ENCODE data around the gene FCHSD1. TPM values are rescaled to one million over a fixed set of nuclear protein-coding genes. Genes with fewer than 3 reads are reported as not detected.
A peak's percentile ranks its signal among the peaks of the same experiment; 100 is the strongest.

Gene FCHSD1
- total and polyA plus RNA-seq, 10 of the 15 experiments (the other 5 are each of a cell fraction or from before 2014, with no cell fraction given): 0.97 to 22.8 (median 10.7) TPM

GRCh38 chr5:141605523-141606277 is 45.5 kb downstream of the FCHSD1 start:
- WGBS (ENCODE audit: insufficient coverage, insufficient replicate concordance, low lambda C conversion rate, missing lambda C conversion rate): under 1% methylated on average over 6 of the region's 6 CpGs
- intact Hi-C loops (cut with micrococcal nuclease; ENCODE audit: unreplicated experiment): loop anchor here (1.0 kb wide), 2 partner anchors 13 to 14 kb away; no protein-coding TSS in a partner anchor
- no peak for TF ChIP-seq PAX8 (IDR thresholded peaks at IDR 0.05)
- TF ChIP-seq, protein P1, sequence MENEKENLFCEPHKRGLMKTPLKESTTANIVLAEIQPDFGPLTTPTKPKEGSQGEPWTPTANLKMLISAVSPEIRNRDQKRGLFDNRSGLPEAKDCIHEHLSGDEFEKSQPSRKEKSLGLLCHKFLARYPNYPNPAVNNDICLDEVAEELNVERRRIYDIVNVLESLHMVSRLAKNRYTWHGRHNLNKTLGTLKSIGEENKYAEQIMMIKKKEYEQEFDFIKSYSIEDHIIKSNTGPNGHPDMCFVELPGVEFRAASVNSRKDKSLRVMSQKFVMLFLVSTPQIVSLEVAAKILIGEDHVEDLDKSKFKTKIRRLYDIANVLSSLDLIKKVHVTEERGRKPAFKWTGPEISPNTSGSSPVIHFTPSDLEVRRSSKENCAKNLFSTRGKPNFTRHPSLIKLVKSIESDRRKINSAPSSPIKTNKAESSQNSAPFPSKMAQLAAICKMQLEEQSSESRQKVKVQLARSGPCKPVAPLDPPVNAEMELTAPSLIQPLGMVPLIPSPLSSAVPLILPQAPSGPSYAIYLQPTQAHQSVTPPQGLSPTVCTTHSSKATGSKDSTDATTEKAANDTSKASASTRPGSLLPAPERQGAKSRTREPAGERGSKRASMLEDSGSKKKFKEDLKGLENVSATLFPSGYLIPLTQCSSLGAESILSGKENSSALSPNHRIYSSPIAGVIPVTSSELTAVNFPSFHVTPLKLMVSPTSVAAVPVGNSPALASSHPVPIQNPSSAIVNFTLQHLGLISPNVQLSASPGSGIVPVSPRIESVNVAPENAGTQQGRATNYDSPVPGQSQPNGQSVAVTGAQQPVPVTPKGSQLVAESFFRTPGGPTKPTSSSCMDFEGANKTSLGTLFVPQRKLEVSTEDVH (IDR thresholded peaks at IDR 0.05; ENCODE audit: low read depth, partially characterized antibody): no peak
- no peak for TF ChIP-seq EGR1 (IDR thresholded peaks at IDR 0.05; ENCODE audit: borderline replicate concordance in 1 of 2, low read depth in 2 of 2, low read length in 2 of 2)
- TF ChIP-seq, protein P2, sequence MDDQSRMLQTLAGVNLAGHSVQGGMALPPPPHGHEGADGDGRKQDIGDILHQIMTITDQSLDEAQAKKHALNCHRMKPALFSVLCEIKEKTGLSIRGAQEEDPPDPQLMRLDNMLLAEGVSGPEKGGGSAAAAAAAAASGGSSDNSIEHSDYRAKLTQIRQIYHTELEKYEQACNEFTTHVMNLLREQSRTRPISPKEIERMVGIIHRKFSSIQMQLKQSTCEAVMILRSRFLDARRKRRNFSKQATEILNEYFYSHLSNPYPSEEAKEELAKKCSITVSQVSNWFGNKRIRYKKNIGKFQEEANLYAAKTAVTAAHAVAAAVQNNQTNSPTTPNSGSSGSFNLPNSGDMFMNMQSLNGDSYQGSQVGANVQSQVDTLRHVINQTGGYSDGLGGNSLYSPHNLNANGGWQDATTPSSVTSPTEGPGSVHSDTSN (IDR thresholded peaks at IDR 0.05; ENCODE audit: insufficient replicate concordance, low read depth, low read length): no peak
- no peak for TF ChIP-seq ZNF24 (IDR thresholded peaks at IDR 0.05)
- no peak for TF ChIP-seq CHD1 (IDR thresholded peaks at IDR 0.05; ENCODE audit: low read depth, low read length)
- TF ChIP-seq JUNB (IDR thresholded peaks at IDR 0.05): peak; percentile 80
- peak; percentile 82 to 83; a peak in 3 of 4 replicates for TF ChIP-seq IKZF2 (IDR thresholded peaks at IDR 0.05)
- TF ChIP-seq GATAD2B (conservative IDR thresholded peaks at IDR 0.05; ENCODE audit: low read depth): no peak; the same call in 1 of the 2 replicates
- no peak for TF ChIP-seq HCFC1 (IDR thresholded peaks at IDR 0.05; ENCODE audit: low read length)
- TF ChIP-seq ELK1 (IDR thresholded peaks at IDR 0.05; ENCODE audit: low read depth, low read length): no peak
- TF ChIP-seq SUZ12 (IDR thresholded peaks at IDR 0.05; ENCODE audit: unreplicated experiment): no peak
- peak; percentile 43; the same call in 1 of the 2 replicates for TF ChIP-seq NFYB (IDR thresholded peaks at IDR 0.05; ENCODE audit: insufficient read depth, low read depth, low read length)
- TF ChIP-seq HDGF (IDR thresholded peaks at IDR 0.05): no peak
- TF ChIP-seq FOXK2 (IDR thresholded peaks at IDR 0.05): no peak
- TF ChIP-seq DPF2 (IDR thresholded peaks at IDR 0.05): peak; percentile 87
- no peak for TF ChIP-seq BACH1 (IDR thresholded peaks at IDR 0.05; ENCODE audit: borderline replicate concordance)
- TF ChIP-seq TAF1 (IDR thresholded peaks at IDR 0.05; ENCODE audit: borderline replicate concordance, low read depth, low read length): no peak
- TF ChIP-seq SIN3A (IDR thresholded peaks at IDR 0.05; ENCODE audit: low read depth, low read length): no peak

More at GRCh38 chr5:141605523-141606277, 45.5 kb downstream of the FCHSD1 start:
- DNase-seq (ENCODE audit: low read depth, low spot score) (peak; percentile 87), FAIRE-seq (no peak), ATAC-seq (peak; percentile 94)
- Histone ChIP-seq H4K20me1 (ENCODE audit: control insufficient read depth, insufficient read depth) (no peaks in the 10 kb centered on the region), H3K79me2 (ENCODE audit: control insufficient read depth, insufficient read depth, low read length) (peaks cover 84% of the 10 kb centered on the region), H3K27ac (ENCODE audit: control insufficient read depth, insufficient read depth) (peak overlapping the region; percentile 77), H3K9me3 (replicated peaks; ENCODE audit: control insufficient read depth, insufficient read depth, low read length) (no peaks in the 10 kb centered on the region), H3K27me3 (replicated peaks in 1 of 2; ENCODE audit: control insufficient read depth in 2 of 2, insufficient read depth in 2 of 2, low read length in 1 of 2) (no peaks in the 10 kb centered on the region), H2AFZ (ENCODE audit: control insufficient read depth, low read depth, low read length) (no peak overlapping the region; the same call in 1 of the 2 replicates), H3K4me2 (ENCODE audit: control insufficient read depth, insufficient read depth) (peak overlapping the region; percentile 68), H3K36me3 (ENCODE audit: control insufficient read depth in 2 of 2, insufficient read depth in 2 of 2, low read length in 1 of 2) (no peaks in the 10 kb centered on the region; a peak in 1 of 4 replicates), H3K4me1 (ENCODE audit: control insufficient read depth, insufficient read depth, low read length) (peaks cover 34% of the 10 kb centered on the region), H3K9ac (ENCODE audit: control insufficient read depth, insufficient read depth, low read length) (peak overlapping the region; percentile 40), H3K4me3 (peak overlapping the region; percentile 23)
- ChIA-PET SMC1A (ENCODE audit: uncharacterized antibody, unreplicated experiment) (interaction anchor here (0.7 to 8.6 kb wide), 7 partner anchors 8 to 37 kb away, joined by 3 to 199 read pairs (median 5); partner anchors contain the start of genes DIAPH1, HDAC3 and RELL2), CTCF (interaction anchor here (0.8 to 10.9 kb wide), 7 partner anchors 8 to 185 kb away, joined by 3 to 172 read pairs (median 3); partner anchors contain the start of genes DIAPH1, HDAC3, PCDHGA11 and RELL2), POLR2A (interaction anchor here (0.7 to 2.6 kb wide), 6 partner anchors 9 to 83 kb away, joined by 3 to 11 read pairs (median 7); partner anchors contain the start of genes DIAPH1, HDAC3 and RELL2), RAD21 (ENCODE audit: unreplicated experiment) (interaction anchor here (0.7 to 5.7 kb wide), 7 partner anchors 8 to 29 kb away, joined by 3 to 89 read pairs (median 9); partner anchors contain the start of gene DIAPH1)
- in situ Hi-C loops (cut with MboI): loop anchor here (25.0 kb wide), 2 partner anchors 1193 to 1568 kb away; partner anchors contain the start of genes ANKHD1 and NRG2
- no TSS peak for BruUV-seq (replicated peaks)
